ENCODE results near the gene PLAGL2.
"Not testable (repeated sequence)": the region's sequence is repeated elsewhere in the genome, so short reads cannot be mapped to it uniquely, and the experiment has no call there.

Gene PLAGL2, protein sequence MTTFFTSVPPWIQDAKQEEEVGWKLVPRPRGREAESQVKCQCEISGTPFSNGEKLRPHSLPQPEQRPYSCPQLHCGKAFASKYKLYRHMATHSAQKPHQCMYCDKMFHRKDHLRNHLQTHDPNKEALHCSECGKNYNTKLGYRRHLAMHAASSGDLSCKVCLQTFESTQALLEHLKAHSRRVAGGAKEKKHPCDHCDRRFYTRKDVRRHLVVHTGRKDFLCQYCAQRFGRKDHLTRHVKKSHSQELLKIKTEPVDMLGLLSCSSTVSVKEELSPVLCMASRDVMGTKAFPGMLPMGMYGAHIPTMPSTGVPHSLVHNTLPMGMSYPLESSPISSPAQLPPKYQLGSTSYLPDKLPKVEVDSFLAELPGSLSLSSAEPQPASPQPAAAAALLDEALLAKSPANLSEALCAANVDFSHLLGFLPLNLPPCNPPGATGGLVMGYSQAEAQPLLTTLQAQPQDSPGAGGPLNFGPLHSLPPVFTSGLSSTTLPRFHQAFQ

DNA sequence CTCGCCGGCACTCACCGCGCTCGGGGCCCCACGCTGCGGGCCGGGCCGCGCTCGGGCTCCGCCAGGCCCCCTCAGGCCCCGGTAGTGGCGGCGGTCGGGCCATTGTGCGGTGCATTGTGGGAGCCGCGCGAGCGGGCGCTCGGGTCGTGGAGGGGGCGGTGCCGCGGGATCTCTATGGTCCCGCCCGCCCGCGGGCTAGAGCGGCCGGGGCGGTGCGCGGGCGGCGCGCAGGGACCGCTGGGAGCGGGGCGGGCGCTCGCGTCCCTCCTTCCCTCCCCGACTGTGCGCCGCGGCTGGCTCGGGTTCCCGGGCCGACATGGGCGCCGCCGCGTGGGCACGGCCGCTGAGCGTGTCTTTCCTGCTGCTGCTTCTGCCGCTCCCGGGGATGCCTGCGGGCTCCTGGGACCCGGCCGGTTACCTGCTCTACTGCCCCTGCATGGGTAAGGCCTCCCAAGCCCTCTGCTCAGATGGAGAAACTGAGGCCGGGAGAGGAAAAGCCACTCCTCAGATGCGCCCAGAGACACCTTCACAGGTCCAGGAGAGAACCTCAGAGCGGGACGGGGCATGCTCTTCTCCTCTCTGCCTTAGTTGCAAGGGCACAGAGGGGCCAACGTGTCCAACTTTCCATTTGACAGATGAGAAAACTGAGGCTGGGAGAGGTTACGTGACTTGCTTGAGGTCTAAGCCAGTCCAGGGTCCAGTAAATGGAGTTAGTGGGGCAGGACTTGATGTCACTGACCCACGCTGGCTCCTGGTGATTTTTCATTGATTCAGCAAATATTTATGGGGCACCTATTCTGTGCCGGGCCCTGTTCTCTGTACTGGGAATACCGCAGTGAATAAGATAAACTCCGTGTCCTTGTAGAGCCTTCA, at the start of gene PLAGL2, which contains the start of gene POFUT1:
Gene PLAGL2, minus strand, starts transcription at position 118 of the 873 bp plus-strand sequence. CDS start 5,565 bp downstream, outside the sequence.
Gene POFUT1, plus strand, starts transcription at position 255 of the 873 bp plus-strand sequence. Its CDS starts 62 bp downstream, at position 317.
- DNase-seq (ENCODE audit: low read depth), result peak; percentile 87

DNA sequence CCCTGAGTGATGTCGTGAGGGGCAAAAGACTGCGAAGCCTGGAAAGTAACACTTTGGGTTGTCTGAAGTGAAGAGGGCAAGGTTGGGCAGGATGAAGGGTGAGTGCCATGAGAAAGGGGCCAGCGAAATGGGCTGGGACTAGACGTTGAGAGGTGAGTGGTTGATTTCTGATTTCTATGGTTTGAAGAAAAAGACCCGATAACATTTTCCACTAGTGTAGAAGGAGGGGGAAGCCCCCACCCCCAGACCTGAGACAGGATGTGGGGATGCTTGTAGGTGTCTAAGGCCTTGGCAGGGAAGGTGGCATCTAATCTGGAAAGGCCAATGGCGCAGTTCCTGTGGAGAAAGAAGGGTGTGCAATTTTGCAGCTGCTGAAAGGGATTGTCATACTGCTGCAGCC, 44.6 kb upstream of the PLAGL2 start:
- no peak for DNase-seq (ENCODE audit: low read depth)

DNA sequence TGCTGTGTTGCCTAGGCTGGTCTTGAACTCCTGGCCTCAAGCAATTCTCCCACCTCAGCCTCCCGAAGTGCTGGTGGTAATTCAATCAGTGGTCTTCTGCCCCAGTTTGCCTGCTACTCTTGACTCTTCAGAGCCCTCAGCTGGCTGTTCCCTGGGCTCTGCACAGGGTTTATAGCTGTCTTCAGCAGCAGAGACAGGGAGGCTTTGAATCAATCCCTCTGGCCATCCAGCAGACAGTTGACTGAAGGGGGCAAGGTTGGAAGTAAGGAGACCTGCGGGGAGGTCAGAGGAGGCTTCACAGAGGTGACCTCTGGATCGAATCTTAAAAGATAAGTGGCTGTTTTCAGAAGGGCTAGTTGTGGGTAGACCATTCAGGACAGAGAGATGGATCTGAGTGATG, 43.9 kb upstream of the PLAGL2 start:
- DNase-seq (ENCODE audit: low read depth), result no peak

DNA sequence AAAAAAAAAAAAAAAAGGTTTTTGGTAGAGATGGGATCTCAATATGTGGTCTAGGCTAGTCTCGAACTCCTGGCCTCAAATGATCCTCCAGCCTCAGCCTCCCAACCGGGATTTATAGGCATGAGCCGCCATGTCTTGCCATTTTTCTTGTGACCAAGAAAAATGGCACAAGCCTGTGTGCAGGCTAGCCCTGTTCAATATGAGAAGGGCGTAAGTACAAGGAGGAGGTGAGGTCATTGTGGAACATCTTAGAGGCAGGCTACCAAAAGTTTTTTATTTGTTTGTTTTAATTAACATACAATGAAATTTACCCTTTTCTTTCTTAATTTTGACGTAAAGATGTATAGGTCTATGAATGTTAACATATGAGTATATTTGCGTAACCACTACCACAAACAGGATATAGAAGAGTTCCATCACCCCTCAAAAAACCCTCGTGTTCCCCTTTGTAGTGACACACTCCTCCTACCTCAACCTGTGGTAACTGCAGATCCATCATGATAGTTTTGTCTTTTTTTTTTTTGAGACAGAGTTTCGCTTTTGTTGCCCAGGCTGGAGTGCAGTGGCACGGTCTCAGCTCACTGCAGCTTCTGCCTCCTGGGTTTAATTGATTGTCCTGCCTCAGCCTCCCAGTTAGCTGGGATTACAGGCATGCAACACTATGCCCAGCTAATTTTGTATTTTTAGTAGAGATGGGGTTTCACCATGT, 41.6 kb upstream of the PLAGL2 start:
- DNase-seq (ENCODE audit: low read depth), result no peak

DNA sequence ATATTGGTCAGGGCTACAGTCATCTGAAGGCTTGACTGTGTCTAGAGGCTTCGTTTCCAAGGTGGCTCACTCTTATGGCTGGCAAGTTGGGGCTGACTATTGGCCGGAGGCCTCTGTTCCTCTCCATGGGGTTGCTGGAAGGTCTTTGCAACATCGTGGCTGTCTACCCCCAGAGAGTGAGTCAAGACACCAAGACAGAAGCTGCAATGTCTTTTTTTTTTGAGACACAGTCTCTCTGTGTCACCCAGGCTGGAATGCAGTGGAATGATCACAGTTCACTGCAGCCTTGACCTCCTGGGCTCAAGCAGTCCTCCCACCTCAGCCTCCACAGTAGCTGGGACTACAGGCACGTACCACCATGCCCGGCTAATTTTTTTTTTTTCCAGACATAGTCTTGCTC, 40.5 kb upstream of the PLAGL2 start:
- DNase-seq (ENCODE audit: low read depth), result peak; percentile 27

DNA sequence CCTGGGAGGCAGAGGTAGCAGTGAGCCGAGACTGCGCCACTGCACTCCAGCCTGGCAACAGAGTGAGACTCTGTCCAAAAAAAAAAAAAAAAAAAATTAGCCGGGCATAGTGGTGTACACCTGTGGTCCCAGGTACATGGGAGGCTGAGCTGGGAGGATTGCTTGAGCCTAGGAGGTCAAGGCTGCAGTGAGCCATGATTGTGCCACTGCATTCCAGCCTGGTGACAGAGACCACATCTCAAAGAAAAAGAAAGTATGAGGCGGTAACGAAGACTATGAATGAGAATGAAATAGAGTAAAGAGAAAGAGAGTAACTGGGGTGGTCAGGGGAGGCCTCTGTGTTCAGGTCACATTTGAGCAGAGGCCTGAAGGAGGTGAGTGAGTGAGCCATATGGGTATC, 38.7 kb upstream of the PLAGL2 start:
- DNase-seq (ENCODE audit: low read depth), result not testable (repeated sequence)

DNA sequence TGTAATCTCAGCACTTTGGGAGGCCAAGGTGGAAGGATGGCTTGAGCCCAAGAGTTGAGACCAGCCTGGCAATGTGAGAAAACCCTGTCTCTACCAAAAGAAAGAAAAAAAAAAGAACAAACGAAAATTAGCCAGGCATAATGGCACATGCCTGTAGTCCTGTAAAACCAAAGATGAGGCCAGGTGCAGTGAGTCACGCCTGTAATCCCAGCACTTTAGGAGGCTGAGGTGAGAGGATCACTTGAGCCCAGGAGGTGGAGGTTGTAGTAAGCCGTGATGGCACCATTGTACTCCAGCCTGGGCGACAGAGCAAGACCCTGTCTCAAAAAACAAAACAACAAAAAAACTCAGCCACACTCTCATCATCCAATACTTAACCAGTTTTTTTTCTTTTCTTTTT, 37.4 kb upstream of the PLAGL2 start:
- no peak for DNase-seq (ENCODE audit: low read depth)

DNA sequence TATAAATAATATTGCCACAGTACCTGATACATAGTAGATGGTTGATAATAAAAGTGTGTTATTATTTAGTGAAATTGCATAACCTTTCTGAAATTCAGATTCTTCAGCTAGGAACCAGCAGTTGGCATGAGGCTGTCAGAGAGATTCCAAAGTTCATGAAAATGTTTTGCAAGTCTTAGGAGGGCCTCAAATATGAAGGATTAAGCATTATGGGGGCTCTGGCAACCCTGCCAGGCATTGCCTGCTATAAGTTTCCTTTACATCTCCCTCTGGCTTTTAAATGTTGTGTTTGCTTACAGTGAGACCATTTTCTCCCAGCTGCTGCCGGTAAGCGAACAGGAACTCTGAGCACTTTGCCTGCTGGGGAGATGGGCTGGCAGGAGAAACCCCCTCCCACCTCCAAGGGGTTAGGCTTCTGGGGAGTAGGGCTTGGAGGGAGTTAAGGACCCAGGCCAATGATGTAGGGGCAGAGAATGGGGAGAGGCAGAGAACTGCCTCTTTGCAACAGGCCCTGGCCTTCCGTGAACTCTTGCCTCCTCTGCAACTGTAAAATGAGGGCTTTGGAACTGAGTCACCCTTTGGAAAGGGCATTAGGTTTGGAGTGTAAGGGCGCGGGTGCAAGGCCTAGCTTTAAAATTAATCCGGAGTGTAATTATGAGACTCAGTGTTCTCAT, 36.7 kb upstream of the PLAGL2 start:
- peak; percentile 9 for DNase-seq (ENCODE audit: low read depth)

DNA sequence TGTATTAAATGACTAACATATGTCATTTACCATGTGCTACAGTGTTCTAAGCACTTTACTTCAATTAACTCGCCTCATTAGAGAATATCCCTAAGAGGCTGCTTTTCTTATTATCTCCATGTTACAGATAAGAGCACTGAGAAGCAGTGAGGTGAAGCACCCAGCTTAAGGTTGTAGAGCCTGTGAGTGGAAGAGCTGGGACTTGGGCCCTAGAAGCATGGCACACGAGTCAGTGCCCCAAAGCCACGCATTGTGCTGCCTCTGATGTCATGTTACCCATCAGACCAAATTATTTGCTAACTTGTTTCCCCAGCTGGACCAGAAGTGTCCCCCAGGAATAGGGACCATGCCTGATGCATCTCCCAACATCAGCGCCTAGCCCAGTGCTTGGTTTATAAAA, 34.3 kb upstream of the PLAGL2 start:
- DNase-seq (ENCODE audit: low read depth), result no peak

DNA sequence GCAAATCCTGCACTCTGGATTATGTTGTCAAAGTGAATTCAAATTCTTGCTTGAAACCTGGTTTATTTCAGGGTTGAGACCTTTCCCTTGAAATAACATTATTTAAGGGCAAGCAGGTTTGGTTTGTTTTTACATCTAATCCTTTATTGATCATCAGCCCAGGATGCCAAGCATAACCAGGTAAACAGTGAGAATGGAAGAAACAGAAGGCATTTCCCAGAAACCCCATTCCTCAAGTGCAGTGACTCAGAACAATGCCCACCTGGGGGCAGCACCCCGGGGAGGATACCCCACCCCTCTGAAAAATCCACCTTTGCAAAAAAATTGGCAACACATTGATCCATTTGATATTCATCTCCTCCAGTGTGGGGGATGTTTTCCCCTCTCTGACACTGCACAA, 32.7 kb upstream of the PLAGL2 start:
- DNase-seq (ENCODE audit: low read depth), result no peak

DNA sequence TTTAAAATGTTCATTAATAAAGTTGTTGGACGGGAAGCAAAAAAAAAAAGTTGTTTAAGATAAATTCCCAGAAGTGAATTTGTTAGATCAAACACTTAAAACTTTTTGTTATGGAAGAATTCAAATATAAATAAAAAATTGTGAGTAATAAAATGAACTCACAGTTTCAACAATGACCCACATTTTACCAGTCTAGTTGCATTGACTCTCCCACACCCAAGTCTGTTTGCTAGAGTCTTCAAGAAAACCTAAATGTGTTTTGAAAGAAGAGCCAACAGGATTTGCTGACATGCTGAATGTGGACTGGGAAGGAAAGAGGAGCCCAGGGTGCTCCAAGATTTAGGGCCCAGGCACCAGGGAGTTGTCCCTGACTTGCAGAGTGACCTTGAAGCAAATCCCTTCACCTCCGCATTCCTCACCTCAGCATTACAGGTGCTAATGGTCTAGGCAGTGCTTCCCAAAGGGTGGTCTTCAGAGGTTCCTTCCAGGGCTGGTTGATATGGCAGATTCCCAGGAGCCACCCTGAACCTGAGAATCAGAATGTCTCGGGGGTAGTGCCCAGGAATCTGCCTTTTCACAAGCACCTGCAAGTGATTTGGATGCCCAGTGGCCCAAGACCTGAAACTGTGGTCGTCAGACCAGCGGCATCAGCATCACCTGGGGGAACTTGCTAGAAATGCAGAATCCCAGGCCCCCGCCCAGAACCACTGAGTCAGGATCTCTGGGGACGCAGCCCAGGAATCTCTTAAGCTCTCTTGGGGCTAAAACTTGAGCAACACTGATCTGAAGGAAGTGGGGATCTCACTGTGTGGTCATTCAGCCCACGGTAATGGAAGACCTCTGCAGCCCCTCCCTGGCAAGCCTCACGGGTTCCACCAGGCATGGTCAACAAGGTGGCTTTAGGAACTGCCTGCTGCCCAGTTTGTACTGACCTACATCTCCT, 31.2 kb upstream of the PLAGL2 start:
- DNase-seq (ENCODE audit: low read depth), result no peak

DNA sequence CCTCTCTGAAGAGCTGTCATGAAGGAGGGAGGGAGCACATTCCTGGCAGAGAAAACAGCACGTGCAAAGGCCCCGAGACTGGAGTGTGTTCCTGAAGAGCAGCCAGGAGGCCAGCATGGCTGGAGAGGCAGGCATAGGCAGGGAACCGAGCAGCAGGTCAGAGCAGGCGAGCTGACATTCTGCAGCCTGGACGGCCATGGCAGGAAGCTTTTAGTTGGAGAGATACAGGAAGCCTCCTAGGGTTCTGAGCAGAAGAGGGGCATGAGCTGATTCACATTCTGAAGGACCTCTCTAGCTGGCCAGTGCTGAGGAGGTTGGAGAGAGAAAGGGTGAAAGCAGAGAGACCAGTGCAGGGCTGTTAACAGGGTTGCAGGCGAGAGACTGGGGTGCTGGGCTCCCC, 29.9 kb upstream of the PLAGL2 start:
- no peak for DNase-seq (ENCODE audit: low read depth)

DNA sequence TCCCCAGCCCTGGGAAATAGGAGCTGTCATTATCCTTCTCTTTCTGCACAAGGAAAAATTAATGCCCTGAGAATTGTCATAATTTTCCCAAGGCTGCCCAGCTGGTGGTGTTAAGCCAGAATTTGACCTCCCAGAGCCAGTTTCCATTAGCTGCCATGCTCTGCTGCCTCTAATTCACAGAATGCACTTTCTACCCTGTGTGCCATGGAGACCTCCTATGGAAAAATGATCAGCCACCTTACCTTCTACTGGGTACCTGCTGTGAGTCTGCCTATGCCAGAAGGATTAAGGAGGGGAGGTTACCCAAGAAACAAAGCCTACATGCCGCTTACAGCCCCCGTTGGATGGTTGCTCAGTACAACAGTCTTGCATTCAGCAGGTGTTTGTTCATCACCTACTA, 29.3 kb upstream of the PLAGL2 start:
- no peak for DNase-seq (ENCODE audit: low read depth)

DNA sequence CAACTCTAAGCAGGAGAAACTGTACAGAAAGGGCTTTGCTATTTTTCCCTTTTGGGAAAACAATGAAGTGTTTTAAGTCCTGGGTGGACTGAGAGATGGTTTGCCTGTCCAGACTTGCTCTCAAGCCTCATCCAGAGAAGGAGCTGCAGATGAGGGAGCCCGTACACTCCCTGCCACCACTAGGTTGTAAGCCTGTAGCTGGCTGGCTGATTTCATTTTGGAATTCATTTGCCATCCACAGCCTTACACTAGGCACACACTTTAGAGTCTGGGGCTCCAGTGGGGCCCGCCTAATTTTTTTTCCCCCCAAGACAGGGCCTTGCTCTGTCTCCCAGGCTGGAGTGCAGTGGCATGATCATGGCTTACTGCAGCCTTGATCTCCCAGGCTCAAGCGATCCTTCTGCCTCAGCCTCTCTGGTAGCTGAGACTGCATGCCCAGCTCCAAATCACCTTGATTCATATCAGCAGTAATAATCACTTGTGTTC, 28.5 kb upstream of the PLAGL2 start:
- no peak for DNase-seq (ENCODE audit: low read depth)

DNA sequence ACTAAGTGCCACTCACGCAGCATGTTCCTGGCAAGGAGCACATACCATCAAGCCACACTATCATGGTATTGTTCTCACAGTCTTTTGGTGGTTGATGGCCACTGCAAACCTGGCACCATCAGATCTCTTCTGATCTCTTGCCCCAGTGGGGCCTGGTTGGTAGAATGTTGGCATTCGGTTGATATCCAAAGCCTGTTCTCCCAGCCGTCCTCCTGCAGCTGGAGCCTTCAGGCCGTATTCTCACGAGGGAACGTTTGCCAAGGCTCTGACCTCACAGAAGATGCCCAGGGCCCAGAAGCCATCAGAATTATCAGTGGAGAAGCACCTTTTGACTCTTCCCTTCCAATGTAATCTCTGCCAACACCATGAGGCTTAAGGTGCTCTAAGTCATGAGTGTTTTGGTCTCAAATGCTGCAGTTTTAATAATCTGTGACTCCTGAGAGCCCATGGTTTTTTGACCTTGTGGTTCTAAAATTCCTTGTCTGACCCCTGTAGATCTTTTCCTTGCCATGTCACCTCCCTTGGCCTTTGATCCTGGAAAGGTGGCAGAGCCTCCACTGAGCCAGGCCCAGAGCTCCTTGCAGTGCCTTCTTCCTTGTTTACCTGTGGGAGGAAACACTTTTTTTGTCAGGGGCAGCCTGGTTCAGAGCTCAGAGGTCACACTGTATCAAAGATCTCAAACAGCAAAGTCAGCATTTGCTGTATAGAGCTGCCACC, 27.9 kb upstream of the PLAGL2 start:
- DNase-seq (ENCODE audit: low read depth), result no peak

DNA sequence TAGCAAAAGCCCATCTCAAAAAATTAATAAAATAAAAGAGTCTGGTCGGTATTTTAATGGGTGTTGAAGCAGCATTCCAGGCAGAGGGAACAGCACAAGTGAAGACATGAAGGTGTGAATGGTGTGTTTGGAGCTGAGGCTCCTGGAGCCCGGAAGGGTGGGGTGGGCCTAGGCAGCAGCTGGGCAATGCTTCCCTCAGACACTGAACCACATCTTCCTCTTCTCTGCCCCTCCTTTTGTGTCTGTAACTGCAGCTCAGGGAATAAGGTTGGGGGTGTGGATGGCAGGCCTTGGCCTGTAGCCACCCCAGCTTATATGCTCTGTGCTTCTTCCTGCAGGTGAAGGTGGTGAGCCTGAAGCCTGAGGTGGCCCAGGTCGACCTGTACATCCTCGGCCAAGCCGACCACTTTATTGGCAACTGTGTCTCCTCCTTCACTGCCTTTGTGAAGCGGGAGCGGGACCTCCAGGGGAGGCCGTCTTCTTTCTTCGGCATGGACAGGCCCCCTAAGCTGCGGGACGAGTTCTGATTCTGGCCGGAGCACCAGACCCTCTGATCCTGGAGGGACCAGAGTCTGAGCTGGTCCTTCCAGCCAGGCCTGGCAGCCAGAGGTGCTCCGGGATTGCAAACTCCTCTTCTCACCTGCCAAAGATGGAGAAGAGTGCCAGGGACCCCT, 26.7 kb upstream of the PLAGL2 start:
- DNase-seq (ENCODE audit: low read depth), result no peak

DNA sequence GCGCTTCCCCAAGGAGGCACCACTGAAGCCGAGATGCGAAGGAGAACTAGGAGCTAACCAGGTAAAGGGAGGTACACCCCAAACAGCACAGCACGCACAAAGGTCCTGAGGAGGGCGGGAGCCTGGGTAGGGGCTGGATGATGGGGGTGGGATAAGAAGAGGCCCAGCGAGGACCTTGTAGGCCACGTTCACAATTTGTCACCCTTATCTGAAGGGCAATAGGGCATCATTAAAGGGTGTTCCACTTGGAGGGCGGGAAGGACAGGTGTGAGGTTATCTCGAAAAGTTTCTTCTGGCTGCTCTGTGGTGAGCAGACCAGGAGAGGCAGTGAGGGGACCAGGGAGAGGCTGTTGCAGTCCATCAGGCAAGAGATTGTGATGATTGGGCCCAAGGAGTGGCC, 25.7 kb upstream of the PLAGL2 start:
- DNase-seq (ENCODE audit: low read depth), result no peak

DNA sequence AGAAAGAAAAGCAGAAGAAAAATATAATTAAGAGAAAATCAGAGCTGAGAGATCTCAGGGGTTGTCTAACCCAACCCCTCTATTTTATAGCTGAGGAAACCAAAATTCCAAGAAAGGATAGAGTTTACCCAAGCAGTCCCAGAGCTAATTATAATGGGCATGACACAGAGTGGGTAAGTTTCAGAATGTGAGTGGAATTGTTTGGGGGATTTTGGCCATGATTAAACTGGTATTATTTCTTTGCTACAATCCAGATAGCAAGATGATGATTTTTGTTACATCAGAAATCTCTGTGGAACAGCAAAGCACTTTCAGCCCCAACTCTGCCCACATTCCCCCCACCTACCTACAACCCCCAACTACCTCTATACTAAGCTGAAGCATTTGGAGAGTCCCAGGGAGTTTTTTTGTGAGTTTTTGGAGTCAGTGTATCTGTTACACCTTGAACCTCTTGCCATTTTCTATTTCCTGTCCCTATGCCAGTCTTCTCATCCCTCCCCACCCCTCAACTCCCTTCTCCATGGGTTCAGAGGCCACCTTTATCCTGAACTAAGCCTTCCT, 24.9 kb upstream of the PLAGL2 start:
- DNase-seq (ENCODE audit: low read depth), result no peak

DNA sequence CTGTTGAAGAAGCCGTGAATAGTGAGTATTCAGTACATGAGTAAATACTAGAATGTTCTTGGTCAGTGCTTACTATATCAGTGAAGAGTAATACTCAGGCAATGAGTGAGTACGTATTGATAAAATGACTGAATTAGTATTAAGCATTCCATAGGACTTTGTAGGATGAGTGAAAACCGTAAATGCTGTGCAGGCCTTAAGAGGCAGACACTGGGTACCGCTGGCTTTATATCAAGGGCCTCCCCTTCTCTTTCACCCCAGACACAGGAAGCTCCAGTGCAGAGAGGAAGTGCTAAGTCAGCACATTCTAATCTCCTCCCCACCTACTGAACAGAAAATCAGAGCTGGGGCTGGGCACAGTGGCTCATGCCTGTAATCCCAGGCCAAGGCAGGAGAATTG, 24.3 kb upstream of the PLAGL2 start:
- DNase-seq (ENCODE audit: low read depth), result peak; percentile 15
